ENCODE measurements around the gene XRRA1. TPM values are rescaled to one million over a fixed set of nuclear protein-coding genes. Genes with fewer than 3 reads are reported as not detected.

Gene XRRA1
- total RNA-seq, 1 donor from 2014 or later, result 50.5 TPM

- no peak overlapping the region for H3K27ac Mint-ChIP-seq
- H3K27me3 Mint-ChIP-seq, result no peaks in the 10 kb centered on the region
- intact Hi-C loops (cut with micrococcal nuclease), result no loop called here
- DNase-seq, result no peak
- ATAC-seq (ENCODE audit: low read depth), result no peak
- POLR2A ChIA-PET, result no interaction called here
- H3K9me3 Mint-ChIP-seq, result peaks cover 8% of the 10 kb centered on the region
- CTCF ChIA-PET, result interaction anchor here (1.0 kb wide), 1 partner anchor 80 kb away, joined by 3 read pairs; no protein-coding TSS in a partner anchor
- no peak overlapping the region for H3K4me3 Mint-ChIP-seq
- no peak for TF ChIP-seq CTCF (IDR thresholded peaks at IDR 0.05)
- peaks cover 5% of the 10 kb centered on the region for H3K4me1 Mint-ChIP-seq
- H3K36me3 Mint-ChIP-seq (ENCODE audit: low read depth), result peaks cover 89% of the 10 kb centered on the region
Measured at GRCh38 chr11:74819400-74819799, 129.5 kb downstream of the XRRA1 start.

- no peak for ATAC-seq (ENCODE audit: low read depth)
- DNase-seq, result no peak
- Mint-ChIP-seq H3K4me1 (peaks cover 5% of the 10 kb centered on the region), H3K36me3 (ENCODE audit: low read depth) (peaks cover 82% of the 10 kb centered on the region), H3K9me3 (no peaks in the 10 kb centered on the region), H3K4me3 (no peak overlapping the region), H3K27ac (no peak overlapping the region), H3K27me3 (no peaks in the 10 kb centered on the region)
- POLR2A ChIA-PET, result no interaction called here
- no peak for TF ChIP-seq CTCF (IDR thresholded peaks at IDR 0.05)
- intact Hi-C loops (cut with micrococcal nuclease), result no loop called here
- CTCF ChIA-PET, result interaction anchor here (1.2 kb wide), 1 partner anchor 79 kb away, joined by 3 read pairs; no protein-coding TSS in a partner anchor
Measured at GRCh38 chr11:74818283-74818946, 130.5 kb downstream of the XRRA1 start.

GRCh38 chr11:74816664-74817063, 132.2 kb downstream of the XRRA1 start:
- intact Hi-C loops (cut with micrococcal nuclease), result no loop called here
- POLR2A ChIA-PET, result no interaction called here
- CTCF ChIA-PET, result no interaction called here

GRCh38 chr11:74815966-74816365, 132.9 kb downstream of the XRRA1 start:
- Mint-ChIP-seq H3K27ac (no peak overlapping the region), H3K9me3 (no peaks in the 10 kb centered on the region), H3K4me3 (no peak overlapping the region), H3K36me3 (ENCODE audit: low read depth) (peaks cover 73% of the 10 kb centered on the region), H3K27me3 (no peaks in the 10 kb centered on the region), H3K4me1 (peaks cover 5% of the 10 kb centered on the region)
- no peak for ATAC-seq (ENCODE audit: low read depth)
- no peak for TF ChIP-seq CTCF (IDR thresholded peaks at IDR 0.05)
- CTCF ChIA-PET, result no interaction called here
- no peak for DNase-seq
- POLR2A ChIA-PET, result no interaction called here
- intact Hi-C loops (cut with micrococcal nuclease), result no loop called here

More at GRCh38 chr11:74816664-74817063, 132.2 kb downstream of the XRRA1 start:
- Mint-ChIP-seq H3K4me3 (no peak overlapping the region), H3K9me3 (no peaks in the 10 kb centered on the region), H3K4me1 (peaks cover 5% of the 10 kb centered on the region), H3K36me3 (ENCODE audit: low read depth) (peaks cover 75% of the 10 kb centered on the region), H3K27me3 (no peaks in the 10 kb centered on the region), H3K27ac (no peak overlapping the region)
- ATAC-seq (ENCODE audit: low read depth) (no peak), DNase-seq (no peak)
- TF ChIP-seq CTCF (IDR thresholded peaks at IDR 0.05), result no peak

- H3K4me3 Mint-ChIP-seq, result no peak overlapping the region
- ATAC-seq (ENCODE audit: low read depth) (no peak), DNase-seq (no peak)
- no peak for TF ChIP-seq CTCF (IDR thresholded peaks at IDR 0.05)
- no peaks in the 10 kb centered on the region for H3K27me3 Mint-ChIP-seq
- H3K9me3 Mint-ChIP-seq, result no peaks in the 10 kb centered on the region
- H3K4me1 Mint-ChIP-seq, result peaks cover 6% of the 10 kb centered on the region
- peaks cover 41% of the 10 kb centered on the region for H3K36me3 Mint-ChIP-seq (ENCODE audit: low read depth)
- H3K27ac Mint-ChIP-seq, result no peak overlapping the region
- intact Hi-C loops (cut with micrococcal nuclease), result no loop called here
- ChIA-PET POLR2A (no interaction called here), CTCF (no interaction called here)
Measured at GRCh38 chr11:74809801-74810200, 139.1 kb downstream of the XRRA1 start.

All from activated B cell treated with CpG ODN at 0.5 μM for 24 hours (primary cell).